Lower lobe of right lung (tissue), 2 donors: ENCODE measurements around the gene ANKRD17. TPM values are rescaled to one million over a fixed set of nuclear protein-coding genes. Genes with fewer than 3 reads are reported as not detected.
"Not testable (repeated sequence)": the region's sequence is repeated elsewhere in the genome, so short reads cannot be mapped to it uniquely, and the experiment has no call there.

ENCODE experiments used
- ATAC-seq, 2 donors: fragments of 200-7000 bp; cut with Tn5 transposase; one replicate each; pipeline ENCODE4 v1.9.1; 2020 to 2022; ENCODE audit warnings: mild to moderate bottlenecking in 2 of 2, moderate library complexity in 2 of 2
- DNase-seq: peaks from one replicate; pipeline ENCODE4 v3.0.0-alpha.2; 2020
- H3K27ac ChIP-seq: fragments of 200-600 bp; one replicate; pipeline ENCODE4 v1.8.0; 2022
- H3K27me3 ChIP-seq: fragments of 200-600 bp; one replicate; pipeline ENCODE4 v1.8.0; 2022; ENCODE audit warnings: low read depth
- H3K36me3 ChIP-seq: fragments of 200-600 bp; one replicate; pipeline ENCODE4 v1.8.0; 2022; ENCODE audit warnings: mild to moderate bottlenecking
- H3K4me1 ChIP-seq: fragments of 200-600 bp; one replicate; pipeline ENCODE4 v1.8.0; 2022
- H3K4me3 ChIP-seq: fragments of 200-600 bp; one replicate; pipeline ENCODE4 v1.8.0; 2022; ENCODE audit warnings: mild to moderate bottlenecking
- H3K9me3 ChIP-seq: fragments of 200-600 bp; one replicate; pipeline ENCODE4 v1.8.0; 2022
- intact Hi-C: fragments of 100-400 bp; cut with DNase I; formaldehyde crosslinking; loops from one replicate; pipeline ENCODE4 v1.11.0; 2022
- total RNA-seq: library from RNA; stranded (reverse); fragmentation: NEBNext Ultra II Directional; extraction: Animal tissue kit (Norgen Biotek cat#: 25700); gene quantifications from one replicate; pipeline ENCODE4 v1.2.1, GENCODE V29; 2021
- TF ChIP-seq, protein P1 (sequence below): fragments of 200-600 bp; IDR thresholded peaks from one replicate; pipeline ENCODE4 v1.8.0; 2022; ENCODE audit warnings: antibody characterized with exemption, mild to moderate bottlenecking
- donor health status: DM: no; HTN: yes; CAD: no; lungs with severe emphysema.

The ANKRD17 gene
- total RNA-seq, 1 donor from 2014 or later: 57.4 TPM

- peak in 1 of 2 donors; percentile 3 for ATAC-seq
- H3K9me3 ChIP-seq: no peaks in the 10 kb centered on the region
- H3K27me3 ChIP-seq: no peaks in the 10 kb centered on the region
- intact Hi-C loops: no loop called here
- TF ChIP-seq, protein P1, sequence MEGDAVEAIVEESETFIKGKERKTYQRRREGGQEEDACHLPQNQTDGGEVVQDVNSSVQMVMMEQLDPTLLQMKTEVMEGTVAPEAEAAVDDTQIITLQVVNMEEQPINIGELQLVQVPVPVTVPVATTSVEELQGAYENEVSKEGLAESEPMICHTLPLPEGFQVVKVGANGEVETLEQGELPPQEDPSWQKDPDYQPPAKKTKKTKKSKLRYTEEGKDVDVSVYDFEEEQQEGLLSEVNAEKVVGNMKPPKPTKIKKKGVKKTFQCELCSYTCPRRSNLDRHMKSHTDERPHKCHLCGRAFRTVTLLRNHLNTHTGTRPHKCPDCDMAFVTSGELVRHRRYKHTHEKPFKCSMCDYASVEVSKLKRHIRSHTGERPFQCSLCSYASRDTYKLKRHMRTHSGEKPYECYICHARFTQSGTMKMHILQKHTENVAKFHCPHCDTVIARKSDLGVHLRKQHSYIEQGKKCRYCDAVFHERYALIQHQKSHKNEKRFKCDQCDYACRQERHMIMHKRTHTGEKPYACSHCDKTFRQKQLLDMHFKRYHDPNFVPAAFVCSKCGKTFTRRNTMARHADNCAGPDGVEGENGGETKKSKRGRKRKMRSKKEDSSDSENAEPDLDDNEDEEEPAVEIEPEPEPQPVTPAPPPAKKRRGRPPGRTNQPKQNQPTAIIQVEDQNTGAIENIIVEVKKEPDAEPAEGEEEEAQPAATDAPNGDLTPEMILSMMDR: no peak
- peaks cover 38% of the 10 kb centered on the region for H3K4me1 ChIP-seq
- H3K36me3 ChIP-seq: no peaks in the 10 kb centered on the region
- peak overlapping the region; percentile 82 for H3K4me3 ChIP-seq
- DNase-seq: no peak
- peak overlapping the region; percentile 96 for H3K27ac ChIP-seq
Measured at GRCh38 chr4:73259571-73260090, 1.0 kb upstream of the ANKRD17 start.

DNA sequence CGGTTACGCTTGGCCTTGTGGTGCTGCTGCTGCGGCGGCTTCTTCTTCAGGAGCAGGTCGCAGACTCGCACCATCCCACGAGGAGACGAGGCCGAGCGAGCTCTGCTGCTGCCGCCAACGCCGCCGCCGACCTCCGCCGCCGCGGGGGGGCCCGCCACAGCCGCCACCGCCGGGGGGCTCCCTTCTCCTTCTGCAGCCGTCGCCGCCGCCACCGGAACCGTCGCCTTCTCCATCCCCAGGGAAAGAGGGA lies 237 bp downstream of the ANKRD17 start:
- Histone ChIP-seq H3K4me3 (peak overlapping the region; percentile 82), H3K36me3 (peaks cover 11% of the 10 kb centered on the region), H3K27ac (peak overlapping the region; percentile 96), H3K4me1 (peaks cover 50% of the 10 kb centered on the region), H3K9me3 (no peaks in the 10 kb centered on the region), H3K27me3 (no peaks in the 10 kb centered on the region)
- intact Hi-C loops: no loop called here
- TF ChIP-seq, protein P1: peak; percentile 18
- DNase-seq (no peak), ATAC-seq (peak in 1 of 2 donors; percentile 65)

DNA sequence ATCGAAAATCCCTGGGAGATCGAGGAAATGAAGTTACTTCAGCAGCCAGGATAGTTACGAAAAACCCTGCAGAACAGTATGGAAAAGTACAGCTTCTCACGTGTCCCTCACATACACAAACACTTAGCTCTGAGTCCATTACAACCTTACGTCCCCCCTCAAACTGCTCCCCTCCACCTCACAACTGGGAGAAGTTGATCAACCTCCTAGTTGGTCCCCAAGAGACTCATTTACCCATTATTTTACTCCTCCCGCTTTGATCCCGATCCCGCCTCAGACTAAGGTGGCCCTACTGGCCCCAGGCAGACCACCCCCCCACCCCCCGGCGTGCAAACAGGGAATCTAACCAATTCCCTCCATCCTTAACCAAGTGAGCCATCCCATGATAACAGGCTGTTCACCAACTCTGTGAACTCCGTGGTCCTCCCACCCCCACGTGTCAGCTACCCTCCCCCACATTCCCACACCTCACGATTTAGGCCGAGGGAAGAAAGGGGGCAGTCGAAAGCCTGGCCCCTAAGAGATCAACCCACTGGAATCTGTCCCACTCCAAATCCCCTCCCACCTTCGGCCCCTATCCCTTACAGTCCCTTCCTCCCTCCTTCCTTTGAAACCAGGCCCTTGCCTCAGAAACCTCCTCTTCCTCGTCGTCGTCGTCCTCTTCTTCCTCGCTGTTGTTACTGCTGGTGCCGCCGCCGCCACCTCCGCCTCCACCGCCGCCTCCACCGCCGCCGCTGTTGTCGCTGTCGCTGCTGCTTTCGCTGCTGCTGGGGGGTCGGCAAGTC lies 755 bp downstream of the ANKRD17 start:
- Histone ChIP-seq H3K27ac (peak overlapping the region; percentile 96), H3K4me1 (peaks cover 55% of the 10 kb centered on the region), H3K27me3 (no peaks in the 10 kb centered on the region), H3K9me3 (no peaks in the 10 kb centered on the region), H3K4me3 (peak overlapping the region; percentile 82), H3K36me3 (peaks cover 15% of the 10 kb centered on the region)
- DNase-seq (no peak), ATAC-seq (peak; percentile 2 to 6)
- intact Hi-C loops: no loop called here
- TF ChIP-seq, protein P1: no peak

- no peaks in the 10 kb centered on the region for H3K9me3 ChIP-seq
- TF ChIP-seq, protein P1: peak; percentile 75
- peaks cover 62% of the 10 kb centered on the region for H3K4me1 ChIP-seq
- no peaks in the 10 kb centered on the region for H3K27me3 ChIP-seq
- H3K36me3 ChIP-seq: peaks cover 16% of the 10 kb centered on the region
- H3K27ac ChIP-seq: peak overlapping the region; percentile 96
- DNase-seq (peak; percentile 69), ATAC-seq (peak; percentile 61 to 62)
- peak overlapping the region; percentile 82 for H3K4me3 ChIP-seq
- intact Hi-C loops: no loop called here
Measured at GRCh38 chr4:73257234-73257633, 1.4 kb downstream of the ANKRD17 start.

DNA sequence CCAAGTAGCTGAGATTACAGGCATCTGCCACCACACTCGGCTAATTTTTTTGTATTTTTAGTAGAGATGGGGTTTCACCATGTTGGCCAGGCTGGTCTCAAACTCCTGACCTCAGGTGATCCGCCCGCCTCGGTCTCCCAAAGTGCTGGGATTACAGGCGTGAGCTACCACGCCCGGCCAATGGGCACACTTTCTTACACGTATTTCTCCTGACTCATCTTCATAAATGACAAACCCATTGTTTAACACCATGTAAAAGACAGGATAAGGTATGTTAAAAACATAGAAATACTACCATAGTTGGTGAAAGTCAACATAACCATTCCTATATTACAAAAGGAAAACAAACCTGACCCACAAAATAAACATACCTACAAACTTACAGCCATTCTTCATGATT lies 2.8 kb downstream of the ANKRD17 start:
- H3K27me3 ChIP-seq, intact Hi-C loops, DNase-seq, H3K9me3 ChIP-seq, H3K27ac ChIP-seq, H3K4me3 ChIP-seq, ATAC-seq: not testable (repeated sequence)
- Histone ChIP-seq H3K36me3 (peaks cover 16% of the 10 kb centered on the region), H3K4me1 (peaks cover 66% of the 10 kb centered on the region)

DNA sequence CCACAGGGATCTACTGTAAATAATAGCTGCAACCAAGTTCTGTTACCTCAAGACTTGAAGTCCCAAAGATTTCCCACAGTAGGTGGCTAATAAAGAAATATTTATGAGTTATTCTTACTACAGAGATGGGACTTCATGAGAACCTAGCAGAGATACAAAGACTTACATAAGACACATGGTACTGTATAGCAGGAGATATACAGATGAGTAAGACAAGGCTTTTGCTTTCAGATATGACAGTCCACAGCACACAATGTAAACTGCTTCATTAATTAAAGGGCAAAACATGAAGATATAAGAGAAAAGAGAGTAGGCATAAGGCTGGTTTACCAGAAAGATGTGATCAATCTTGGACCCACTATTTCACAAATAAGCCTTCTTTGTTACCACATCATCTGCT lies 6.6 kb downstream of the ANKRD17 start:
- TF ChIP-seq, protein P1: no peak
- ATAC-seq: no peak
- Histone ChIP-seq H3K9me3 (no peaks in the 10 kb centered on the region), H3K4me3 (no peak overlapping the region), H3K4me1 (peaks cover 60% of the 10 kb centered on the region), H3K27me3 (no peaks in the 10 kb centered on the region), H3K36me3 (peaks cover 16% of the 10 kb centered on the region), H3K27ac (no peak overlapping the region)
- no peak for DNase-seq
- intact Hi-C loops: no loop called here
